ENCODE measurements around the gene IRAK1BP1.
A peak's percentile ranks its signal among the peaks of the same experiment; 100 is the strongest.
"Not testable (repeated sequence)": the region's sequence is repeated elsewhere in the genome, so short reads cannot be mapped to it uniquely, and the experiment has no call there.

Gene IRAK1BP1

GRCh38 chr6:78867370-78868040, at the start of gene IRAK1BP1:
TSS of gene IRAK1BP1 (plus strand) at chr6:78867551. CDS start at chr6:78867577, 26 bp downstream.
- peak; percentile 61 for DNase-seq (ENCODE audit: low read depth)

GRCh38 chr6:78824045-78824444, 43.3 kb upstream of the IRAK1BP1 start:
- DNase-seq (ENCODE audit: low read depth): no peak

GRCh38 chr6:78829407-78829806, 37.9 kb upstream of the IRAK1BP1 start:
- DNase-seq (ENCODE audit: low read depth): no peak

GRCh38 chr6:78830805-78831204, 36.5 kb upstream of the IRAK1BP1 start:
- DNase-seq (ENCODE audit: low read depth): no peak

GRCh38 chr6:78831492-78831891, 35.9 kb upstream of the IRAK1BP1 start:
- DNase-seq (ENCODE audit: low read depth): no peak

GRCh38 chr6:78832091-78832808, 35.1 kb upstream of the IRAK1BP1 start:
- no peak for DNase-seq (ENCODE audit: low read depth)

- DNase-seq (ENCODE audit: low read depth): no peak
Observed at GRCh38 chr6:78835817-78836216, 31.5 kb upstream of the IRAK1BP1 start.

- no peak for DNase-seq (ENCODE audit: low read depth)
Observed at GRCh38 chr6:78836598-78836997, 30.8 kb upstream of the IRAK1BP1 start.

- DNase-seq (ENCODE audit: low read depth): no peak
Observed at GRCh38 chr6:78841111-78841510, 26.2 kb upstream of the IRAK1BP1 start.

GRCh38 chr6:78842953-78843352, 24.4 kb upstream of the IRAK1BP1 start:
- no peak for DNase-seq (ENCODE audit: low read depth)

GRCh38 chr6:78844899-78845298, 22.5 kb upstream of the IRAK1BP1 start:
- DNase-seq (ENCODE audit: low read depth): no peak

GRCh38 chr6:78845567-78845966, 21.8 kb upstream of the IRAK1BP1 start:
- no peak for DNase-seq (ENCODE audit: low read depth)

GRCh38 chr6:78850621-78851020, 16.7 kb upstream of the IRAK1BP1 start:
- no peak for DNase-seq (ENCODE audit: low read depth)

- DNase-seq (ENCODE audit: low read depth): no peak
Observed at GRCh38 chr6:78851156-78851555, 16.2 kb upstream of the IRAK1BP1 start.

- no peak for DNase-seq (ENCODE audit: low read depth)
Observed at GRCh38 chr6:78854546-78854945, 12.8 kb upstream of the IRAK1BP1 start.

GRCh38 chr6:78858339-78858938, 8.9 kb upstream of the IRAK1BP1 start:
- DNase-seq (ENCODE audit: low read depth): not testable (repeated sequence)

- no peak for DNase-seq (ENCODE audit: low read depth)
Observed at GRCh38 chr6:78861509-78861908, 5.8 kb upstream of the IRAK1BP1 start.

- no peak for DNase-seq (ENCODE audit: low read depth)
Observed at GRCh38 chr6:78863576-78863975, 3.8 kb upstream of the IRAK1BP1 start.

GRCh38 chr6:78864957-78865356, 2.4 kb upstream of the IRAK1BP1 start:
- no peak for DNase-seq (ENCODE audit: low read depth)

GRCh38 chr6:78867020-78867369, 356 bp upstream of the IRAK1BP1 start:
- DNase-seq (ENCODE audit: low read depth): peak; percentile 3

GRCh38 chr6:78868116-78868515, 765 bp downstream of the IRAK1BP1 start:
- DNase-seq (ENCODE audit: low read depth): no peak

- no peak for DNase-seq (ENCODE audit: low read depth)
Observed at GRCh38 chr6:78875505-78875904, 8.2 kb downstream of the IRAK1BP1 start.

- DNase-seq (ENCODE audit: low read depth): no peak
Observed at GRCh38 chr6:78883651-78884050, 16.3 kb downstream of the IRAK1BP1 start.
